GM12872 (cell line): Measurements from ENCODE around the gene CELF6.

Experiments used
- CTCF ChIP-seq: IDR thresholded peaks from 3 replicates; pipeline ENCODE4 v1.5.1; 2011; ENCODE audit warnings: low read depth, mild to moderate bottlenecking, low read length, moderate library complexity; ENCODE audit not compliant: insufficient read depth

CELF6 gene

GRCh38 chr15:72319985-72320671 lies at the start of gene CELF6:
Gene CELF6, minus strand, starts transcription at chr15:72320157. Its CDS starts 283 bp downstream, at chr15:72319874.
- no peak for TF ChIP-seq CTCF

- no peak for TF ChIP-seq CTCF
Observed at GRCh38 chr15:72368899-72369298, 48.9 kb upstream of the CELF6 start.

GRCh38 chr15:72368325-72368724 lies 48.4 kb upstream of the CELF6 start:
- no peak for TF ChIP-seq CTCF

GRCh38 chr15:72365844-72366243 lies 45.9 kb upstream of the CELF6 start:
- no peak for TF ChIP-seq CTCF

- TF ChIP-seq CTCF = no peak
Observed at GRCh38 chr15:72361176-72361575, 41.2 kb upstream of the CELF6 start.

- TF ChIP-seq CTCF = no peak
Observed at GRCh38 chr15:72358650-72359171, 38.8 kb upstream of the CELF6 start.

- no peak for TF ChIP-seq CTCF
Observed at GRCh38 chr15:72358121-72358520, 38.2 kb upstream of the CELF6 start.
